Heart left ventricle (tissue), 16 donors: Measurements from ENCODE around the gene TRAF2. TPM values are rescaled to one million over a fixed set of nuclear protein-coding genes. Genes with fewer than 3 reads are reported as not detected.
A peak's percentile ranks its signal among the peaks of the same experiment; 100 is the strongest.

Experiments used
- ATAC-seq, 4 donors: fragments of 200-7000 bp; cut with Tn5 transposase; one replicate each; pipeline ENCODE4 v1.9.1; 2020 to 2022; ENCODE audit warnings: moderate library complexity in 4 of 4, mild to moderate bottlenecking in 3 of 4, moderate number of reproducible peaks in 1 of 4
- DNase-seq, 5 donors: peaks; one replicate each; pipeline ENCODE4 v3.0.0-alpha.2; 2020
- H3K27ac ChIP-seq, 12 donors: fragments of 200-600 bp; sonication (generic) in 4 of 12; one replicate each; pipeline versions ENCODE4 v1.5.0 to v1.8.0; 2016 to 2022; ENCODE audit warnings: mild to moderate bottlenecking in 2 of 12
- H3K27me3 ChIP-seq, 9 donors: fragments of 200-600 bp; sonication (generic) in 2 of 9; one replicate each; pipeline versions ENCODE4 v1.5.1 to v1.8.0; 2016 to 2022; ENCODE audit warnings: mild to moderate bottlenecking in 3 of 9
- H3K36me3 ChIP-seq, 9 donors: fragments of 200-600 bp; sonication (generic) in 2 of 9; one replicate each; pipeline versions ENCODE4 v1.5.0 to v1.8.0; 2018 to 2022; ENCODE audit warnings: mild to moderate bottlenecking in 2 of 9
- H3K4me1 ChIP-seq, 12 donors: fragments of 200-600 bp; sonication (generic) in 4 of 12; one replicate each; pipeline versions ENCODE4 v1.5.0 to v1.8.0; 2016 to 2022; ENCODE audit warnings: mild to moderate bottlenecking in 3 of 12
- H3K4me3 ChIP-seq, 12 donors: fragments of 200-600 bp; sonication (generic) in 4 of 12; one replicate each; pipeline versions ENCODE4 v1.5.0 to v1.8.0; 2017 to 2022; ENCODE audit warnings: mild to moderate bottlenecking in 9 of 12, moderate library complexity in 4 of 12
- H3K9me3 ChIP-seq, 12 donors: fragments of 200-600 bp; sonication (generic) in 4 of 12; one replicate each; pipeline versions ENCODE4 v1.5.0 to v1.8.0; 2016 to 2022; ENCODE audit warnings: mild to moderate bottlenecking in 1 of 12
- CTCF ChIP-seq, 12 donors: fragments of 200-600 bp; sonication (generic) in 4 of 12; IDR thresholded peaks; one replicate each; pipeline versions ENCODE4 v1.5.0 to v1.8.0; 2018 to 2022; ENCODE audit warnings: antibody characterized with exemption in 12 of 12, mild to moderate bottlenecking in 5 of 12
- POLR2A ChIP-seq, 2 donors: fragments of 450-650 bp; IDR thresholded peaks; one replicate each; pipeline ENCODE4 v1.6.1; 2017; ENCODE audit warnings: antibody characterized with exemption in 2 of 2, mild to moderate bottlenecking in 2 of 2, moderate library complexity in 2 of 2
- WGBS, 4 donors: extraction: QIAGEN DNeasy Blood & Tissue Kit in 2 of 4; methylation state at CpG; one replicate each; pipeline versions ENCODE4 v1.1.5 to v1.1.7; 2013 to 2018; 5-methylcytosine and 5-hydroxymethylcytosine counted together
- intact Hi-C, 10 donors: fragments of 100-400 bp; cut with DNase I; formaldehyde crosslinking; loops; one replicate each; pipeline versions ENCODE4 v1.11.1 to v1.14.2; 2022
- polyA plus RNA-seq, 2 donors: library from polyadenylated mRNA; stranded (reverse); fragments of 200-250 nt; gene quantifications; one replicate each; pipeline ENCODE4 v1.2.3, GENCODE V29; 2013
- total RNA-seq, 9 donors: library from RNA; depleted of rRNA in 2 of 9; stranded (reverse); fragments of >200 nt in 2 of 9; fragmentation: NEBNext Ultra II Directional in 3 of 9; extraction: Animal tissue kit (Norgen Biotek cat#: 25700) in 3 of 9; gene quantifications; one replicate each; pipeline versions ENCODE4 v1.1.0 to v1.2.4, GENCODE V29; 2016 to 2023
- donor health status: ischemic (EF 13 %, LVEDD 7.1; RV severe dilation, severe dysfunction).
- donor health status: healthy with polysubstance abuse.
- donor health status: DM: no; HTN: yes; CAD: no.
- donor health status: DM: no; HTN: no; CAD: no.
- donor health status: ischemic (EF 25% LVEDD 6.9; RV normal size, moderate dysfunction).
- donor health status: ischemic (EF 25% LVEDD 5.7; RV mildly dilated, moderate dysfunction).
- donor health status: healthy.
- donor health status: DM: yes; HTN: yes; CAD: no.
- donor health status: ischemic (EF 35%, LVEDD 5.7; RV mildly dilated, moderate dysfunction).
- donor health status: nonischemic (EF 11% LVEDD 7.7; RV severe dilation, severe dysfunction).
- donor health status: DM: yes; HTN: yes; CAD: no.
- donor health status: PGD.
- donor health status: ischemic (EF 29% LVEDD 5.4; RV normal size, mild dysfunction).
- donor health status: nonischemic (EF 23%, LVEDD 6.1; RV moderate dilation, normal function).

TRAF2 gene
- total and polyA plus RNA-seq, 11 donors = 6.3 to 28.3 (median 9.4) TPM

GRCh38 chr9:136875155-136875554 is 11.2 kb upstream of the TRAF2 start:
- Histone ChIP-seq H3K4me1 (no peaks in the 10 kb centered on the region), H3K27ac (no peak overlapping the region), H3K4me3 (no peak overlapping the region), H3K36me3 (no peaks in the 10 kb centered on the region), H3K9me3 (peaks cover 0 to 11% (median 0%) of the 10 kb centered on the region in 12 donors), H3K27me3 (no peaks in the 10 kb centered on the region)
- 92 to 95% (median 93%) methylated on average over 6 of the region's 6 CpGs for WGBS, 4 donors
- no peak for ATAC-seq
- intact Hi-C loops = no loop called here
- DNase-seq = no peak
- TF ChIP-seq CTCF (IDR thresholded peaks at IDR 0.05) (no peak), POLR2A (IDR thresholded peaks at IDR 0.05) (no peak)

GRCh38 chr9:136876476-136876875 is 9.8 kb upstream of the TRAF2 start:
- ATAC-seq (no peak), DNase-seq (no peak)
- H3K9me3 ChIP-seq = peaks cover 0 to 11% (median 0%) of the 10 kb centered on the region in 12 donors
- WGBS, 4 donors = 88 to 90% (median 89%) methylated on average over 5 of the region's 5 CpGs
- no peak overlapping the region for H3K27ac ChIP-seq
- no peaks in the 10 kb centered on the region for H3K36me3 ChIP-seq
- TF ChIP-seq POLR2A (IDR thresholded peaks at IDR 0.05) = no peak
- TF ChIP-seq CTCF (IDR thresholded peaks at IDR 0.05) = no peak
- no peaks in the 10 kb centered on the region for H3K27me3 ChIP-seq
- H3K4me1 ChIP-seq = peaks cover 0 to 5% (median 2%) of the 10 kb centered on the region in 12 donors
- intact Hi-C loops = no loop called here
- H3K4me3 ChIP-seq = no peak overlapping the region

- 79 to 87% (median 84%) methylated on average over 11 of the region's 11 CpGs for WGBS, 4 donors
- no peak for DNase-seq
- peaks cover 0 to 33% (median 19%) of the 10 kb centered on the region in 12 donors for H3K4me1 ChIP-seq
- H3K9me3 ChIP-seq = no peaks in the 10 kb centered on the region
- H3K36me3 ChIP-seq = no peaks in the 10 kb centered on the region
- intact Hi-C loops = loop anchor here in 3 of 10 donors (5.0 to 10.0 kb wide), 3 partner anchors 54 to 144 kb away; partner anchors contain the start of genes ABCA2 (in 1 of the 3) and FBXW5 (in 1 of the 3)
- H3K27ac ChIP-seq = no peak overlapping the region
- no peaks in the 10 kb centered on the region for H3K27me3 ChIP-seq
- TF ChIP-seq POLR2A (IDR thresholded peaks at IDR 0.05) (no peak), CTCF (IDR thresholded peaks at IDR 0.05) (no peak)
- H3K4me3 ChIP-seq = no peak overlapping the region
- ATAC-seq = no peak
Observed at GRCh38 chr9:136880651-136881050, 5.7 kb upstream of the TRAF2 start.

- peak in 1 of 5 donors; percentile 43 for DNase-seq
Observed at GRCh38 chr9:136881691-136882108, 4.6 kb upstream of the TRAF2 start.

More at GRCh38 chr9:136881691-136882108, 4.6 kb upstream of the TRAF2 start:
- no peaks in the 10 kb centered on the region for H3K36me3 ChIP-seq
- peak in 3 of 4 donors; percentile 27 to 64 (median 40) for ATAC-seq
- peaks cover 0 to 35% (median 22%) of the 10 kb centered on the region in 12 donors for H3K4me1 ChIP-seq
- TF ChIP-seq POLR2A (IDR thresholded peaks at IDR 0.05) = no peak
- TF ChIP-seq CTCF (IDR thresholded peaks at IDR 0.05) = no peak
- no peaks in the 10 kb centered on the region for H3K9me3 ChIP-seq
- H3K27ac ChIP-seq = peak overlapping the region in 11 of 12 donors; percentile 3 to 92 (median 35)
- WGBS, 4 donors = 8 to 17% (median 14%) methylated on average over 8 to 9 of the region's 9 CpGs
- intact Hi-C loops = loop anchor here in 3 of 10 donors (5.0 to 10.0 kb wide), 3 partner anchors 53 to 143 kb away; partner anchors contain the start of genes ABCA2 (in 1 of the 3) and FBXW5 (in 1 of the 3)
- H3K27me3 ChIP-seq = no peaks in the 10 kb centered on the region
- H3K4me3 ChIP-seq = peak overlapping the region in 6 of 12 donors; percentile 9 to 56 (median 24)
